HepG2 (cell line): ENCODE results near the gene C5. TPM values are rescaled to one million over a fixed set of nuclear protein-coding genes. Genes with fewer than 3 reads are reported as not detected.

ENCODE experiments used
- AKNA ChIP-seq: sonication (generic); formaldehyde crosslinking; IDR thresholded peaks from 2 replicates; pipeline ENCODE4 v1.4.0; 2020; ENCODE audit warnings: missing genetic modification reagents, borderline replicate concordance
- ETS1 ChIP-seq: sonication (generic); formaldehyde crosslinking; IDR thresholded peaks from 2 replicates; pipeline ENCODE4 v1.4.0; 2020; ENCODE audit warnings: missing genetic modification reagents
- IRF1 ChIP-seq: sonication (generic); formaldehyde crosslinking; IDR thresholded peaks from 2 replicates; pipeline ENCODE4 v1.4.0; 2020; ENCODE audit warnings: low read depth, mild to moderate bottlenecking, missing genetic modification reagents
- KIAA2018 ChIP-seq: sonication (generic); formaldehyde crosslinking; IDR thresholded peaks from 2 replicates; pipeline ENCODE4 v1.5.0; 2020; ENCODE audit warnings: mild to moderate bottlenecking, missing genetic modification reagents, borderline replicate concordance
- MED13 ChIP-seq: sonication (generic); formaldehyde crosslinking; IDR thresholded peaks from 2 replicates; pipeline ENCODE4 v1.5.0; 2020; ENCODE audit warnings: missing genetic modification reagents
- NR1H2 ChIP-seq: sonication (generic); formaldehyde crosslinking; IDR thresholded peaks from 2 replicates; pipeline ENCODE4 v1.8.1; 2022; ENCODE audit warnings: low read depth, missing genetic modification reagents, borderline replicate concordance
- NR2C2 ChIP-seq: sonication (generic); formaldehyde crosslinking; IDR thresholded peaks from 2 replicates; pipeline ENCODE4 v1.4.0; 2020; ENCODE audit warnings: missing genetic modification reagents, mild to moderate bottlenecking, moderate library complexity, borderline replicate concordance
- REL ChIP-seq: sonication (generic); formaldehyde crosslinking; conservative IDR thresholded peaks from 2 replicates; pipeline ENCODE4 v1.8.0; 2022; ENCODE audit warnings: mild to moderate bottlenecking, missing genetic modification reagents, moderate library complexity
- ZNF234 ChIP-seq: sonication (generic); formaldehyde crosslinking; conservative IDR thresholded peaks from 2 replicates; pipeline ENCODE4 v1.5.1; 2020; ENCODE audit warnings: mild to moderate bottlenecking, missing genetic modification reagents
- ZNF317 ChIP-seq: sonication (generic); formaldehyde crosslinking; IDR thresholded peaks from 2 replicates; pipeline ENCODE4 v1.5.0; 2020; ENCODE audit warnings: mild to moderate bottlenecking, missing genetic modification reagents
- ZNF367 ChIP-seq: sonication (generic); formaldehyde crosslinking; IDR thresholded peaks from 2 replicates; pipeline ENCODE4 v1.4.0; 2020; ENCODE audit warnings: missing genetic modification reagents, borderline replicate concordance
- ZNF496 ChIP-seq: sonication (generic); formaldehyde crosslinking; IDR thresholded peaks from 2 replicates; pipeline ENCODE4 v1.8.1; 2023; ENCODE audit warnings: mild to moderate bottlenecking, moderate library complexity, missing genetic modification reagents; ENCODE audit not compliant: insufficient replicate concordance
- ZNF567 ChIP-seq: sonication (generic); formaldehyde crosslinking; IDR thresholded peaks from 2 replicates; pipeline ENCODE4 v1.8.1; 2023; ENCODE audit warnings: mild to moderate bottlenecking, missing genetic modification reagents, borderline replicate concordance
- ZNF891 ChIP-seq: sonication (generic); formaldehyde crosslinking; IDR thresholded peaks from 2 replicates; pipeline ENCODE4 v1.5.0; 2020; ENCODE audit warnings: mild to moderate bottlenecking, missing genetic modification reagents
- polyA plus RNA-seq, 8 experiments: library from polyadenylated mRNA; depleted of rRNA in 3 of 8; stranded (reverse) in 7 of 8; unstranded in 1 of 8; fragments of >200 nt; fragmentation: Illumina TruSeq in 4 of 8; extraction: Trizol in 4 of 8; gene quantifications; 2 replicates each; pipeline versions ENCODE4 v1.2.1 to v1.2.3, GENCODE V29; 2011 to 2016; ENCODE audit warnings: low read depth in 4 of 8, missing spikeins in 1 of 8, mixed read lengths in 1 of 8; ENCODE audit not compliant: insufficient read depth in 1 of 8
- total RNA-seq, 5 experiments: library from RNA; depleted of rRNA; stranded (reverse); fragments of >200 nt; fragmentation: Illumina TruSeq; extraction: Trizol; gene quantifications; 2 replicates each; pipeline ENCODE4 v1.2.3, GENCODE V29; 2016; ENCODE audit warnings: low read depth in 1 of 5

The C5 gene
- total and polyA plus RNA-seq, 2 of the 13 experiments (the other 11 are each of a cell fraction or from before 2014, with no cell fraction given): 57.6 to 192 TPM

- TF ChIP-seq REL (no peak), ZNF234 (no peak), ZNF367 (no peak), ZNF317 (CRISPR knock-in tag) (no peak), AKNA (CRISPR knock-in tag) (no peak), ZNF567 (no peak), NR2C2 (CRISPR knock-in tag) (no peak; the same call in 1 of the 2 replicates), IRF1 (CRISPR knock-in tag) (no peak), ZNF891 (CRISPR knock-in tag) (no peak), NR1H2 (CRISPR knock-in tag) (no peak), KIAA2018 (no peak), MED13 (CRISPR knock-in tag) (no peak), ETS1 (CRISPR knock-in tag) (no peak), ZNF496 (CRISPR knock-in tag) (no peak)
Observed at GRCh38 chr9:121053544-121053943, 3.5 kb upstream of the C5 start (continued).
